PC-9 (cell line): Measurements from ENCODE around the gene PKHD1. TPM values are rescaled to one million over a fixed set of nuclear protein-coding genes. Genes with fewer than 3 reads are reported as not detected.

Experiments used
- BruUV-seq: library from RNA; stranded (reverse); fragments of 400-500 nt; replicated peaks from 2 replicates; lab custom pipeline; 2021; lab: Mats Ljungman, UMichigan
- CTCF ChIA-PET: fragments of 300-600 bp; sonication (Branson Sonifier 250); formaldehyde crosslinking; loops from one replicate; lab custom pipeline; 2022; ENCODE audit warnings: antibody characterized with exemption; lab: Charles Lee
- POLR2A ChIA-PET: fragments of 300-600 bp; sonication (Branson Sonifier 250); formaldehyde crosslinking; loops from one replicate; lab custom pipeline; 2022; ENCODE audit warnings: antibody characterized with exemption; ENCODE audit not compliant: unreplicated experiment; lab: Charles Lee
- DNase-seq, 2 experiments: peaks; one replicate each; pipeline versions ENCODE4 v3.0.0 to v3.0.0-alpha.2; 2015 to 2022; ENCODE audit warnings: mixed read lengths in 1 of 2
- H2AFZ ChIP-seq: fragments of 200-600 bp; sonication (generic); 2 replicates; pipeline ENCODE4 v1.8.1; 2017; ENCODE audit warnings: antibody characterized with exemption
- H3F3A ChIP-seq: fragments of 200-600 bp; sonication (generic); 2 replicates; pipeline ENCODE4 v1.8.1; 2017; ENCODE audit warnings: antibody characterized with exemption, mild to moderate bottlenecking, low read depth; ENCODE audit not compliant: insufficient read depth
- H3K27ac ChIP-seq: fragments of 200-600 bp; sonication (generic); 2 replicates; pipeline ENCODE4 v1.6.1; 2016; ENCODE audit warnings: mixed run types
- H3K27me3 ChIP-seq: fragments of 200-600 bp; sonication (generic); 2 replicates; pipeline ENCODE4 v1.6.1; 2016; ENCODE audit warnings: low read depth, mixed run types; ENCODE audit not compliant: insufficient read depth
- H3K36me3 ChIP-seq: fragments of 200-600 bp; sonication (generic); 2 replicates; pipeline ENCODE4 v1.6.1; 2016; ENCODE audit warnings: low read depth, mixed run types
- H3K4me1 ChIP-seq: fragments of 200-600 bp; sonication (generic); replicated peaks from 2 replicates; pipeline ENCODE4 v1.6.1; 2016; ENCODE audit warnings: mixed run types; ENCODE audit not compliant: insufficient read depth
- H3K4me2 ChIP-seq: fragments of 200-600 bp; sonication (generic); 2 replicates; pipeline ENCODE4 v1.6.1; 2017; ENCODE audit warnings: mixed run types
- H3K4me3 ChIP-seq: fragments of 200-600 bp; sonication (generic); 2 replicates; pipeline ENCODE4 v1.6.1; 2016; ENCODE audit warnings: mixed run types
- H3K79me2 ChIP-seq: fragments of 200-600 bp; sonication (generic); 2 replicates; pipeline ENCODE4 v1.6.1; 2017; ENCODE audit warnings: low read depth, mixed run types
- H3K9me2 ChIP-seq: fragments of 200-600 bp; sonication (generic); 2 replicates; pipeline ENCODE4 v1.8.1; 2017; ENCODE audit warnings: mild to moderate bottlenecking; ENCODE audit not compliant: insufficient read depth
- H3K9me3 ChIP-seq: fragments of 200-600 bp; sonication (generic); 2 replicates; pipeline ENCODE4 v1.8.1; 2016; ENCODE audit warnings: low read depth; ENCODE audit not compliant: insufficient read depth
- H4K20me1 ChIP-seq: fragments of 200-600 bp; sonication (generic); 2 replicates; pipeline ENCODE4 v1.8.1; 2017; ENCODE audit not compliant: insufficient read depth
- CTCF ChIP-seq: fragments of 200-600 bp; sonication (generic); conservative IDR thresholded peaks from 2 replicates; pipeline ENCODE4 v1.6.1; 2017; ENCODE audit warnings: mixed run types, antibody characterized with exemption, mild to moderate bottlenecking, moderate library complexity
- EZH2 ChIP-seq: fragments of 200-600 bp; sonication (generic); IDR thresholded peaks from 2 replicates; pipeline ENCODE4 v1.8.0; 2017; ENCODE audit warnings: antibody characterized with exemption, low read depth
- intact Hi-C: fragments of 100-400 bp; cut with micrococcal nuclease; formaldehyde crosslinking; loops from one replicate; pipeline ENCODE4 v1.10.0; 2022; ENCODE audit not compliant: unreplicated experiment
- total RNA-seq: library from RNA; stranded (reverse); gene quantifications from 2 replicates; pipeline ENCODE4 v1.2.3, GENCODE V29; 2021

The PKHD1 gene
- total RNA-seq, 1 experiment from 2014 or later, result not detected

DNA sequence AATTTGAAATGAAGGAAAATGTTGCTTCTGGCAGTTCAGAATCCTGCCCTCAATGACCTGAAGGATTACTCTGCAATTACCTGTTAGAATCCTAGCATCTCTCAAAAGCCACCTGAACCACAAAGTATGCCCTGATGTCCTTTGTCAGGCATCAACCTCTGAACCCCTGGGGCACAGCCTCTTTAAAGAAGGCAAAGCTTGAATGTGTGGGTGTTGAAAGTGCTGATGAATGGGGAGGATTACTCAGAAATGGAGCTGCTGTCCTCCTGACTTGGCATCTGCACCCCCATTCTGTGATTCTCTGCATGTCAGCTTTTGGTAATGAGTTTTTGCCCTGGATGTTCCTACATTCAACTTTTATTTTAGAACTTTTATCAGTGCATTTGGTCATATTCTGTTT is 179.2 kb downstream of the PKHD1 start:
- no peak for DNase-seq
- no TSS peak for BruUV-seq
- Histone ChIP-seq H4K20me1 (no peaks in the 10 kb centered on the region), H3K4me1 (no peaks in the 10 kb centered on the region), H3K4me2 (no peak overlapping the region), H3F3A (no peaks in the 10 kb centered on the region), H3K27ac (no peak overlapping the region), H3K79me2 (no peaks in the 10 kb centered on the region), H3K4me3 (no peak overlapping the region), H3K9me3 (no peaks in the 10 kb centered on the region), H3K9me2 (no peaks in the 10 kb centered on the region), H3K27me3 (no peaks in the 10 kb centered on the region), H3K36me3 (no peaks in the 10 kb centered on the region), H2AFZ (no peak overlapping the region)
- intact Hi-C loops, result no loop called here
- no peak for TF ChIP-seq EZH2
- no peak for TF ChIP-seq CTCF
- ChIA-PET POLR2A (no interaction called here), CTCF (no interaction called here)

DNA sequence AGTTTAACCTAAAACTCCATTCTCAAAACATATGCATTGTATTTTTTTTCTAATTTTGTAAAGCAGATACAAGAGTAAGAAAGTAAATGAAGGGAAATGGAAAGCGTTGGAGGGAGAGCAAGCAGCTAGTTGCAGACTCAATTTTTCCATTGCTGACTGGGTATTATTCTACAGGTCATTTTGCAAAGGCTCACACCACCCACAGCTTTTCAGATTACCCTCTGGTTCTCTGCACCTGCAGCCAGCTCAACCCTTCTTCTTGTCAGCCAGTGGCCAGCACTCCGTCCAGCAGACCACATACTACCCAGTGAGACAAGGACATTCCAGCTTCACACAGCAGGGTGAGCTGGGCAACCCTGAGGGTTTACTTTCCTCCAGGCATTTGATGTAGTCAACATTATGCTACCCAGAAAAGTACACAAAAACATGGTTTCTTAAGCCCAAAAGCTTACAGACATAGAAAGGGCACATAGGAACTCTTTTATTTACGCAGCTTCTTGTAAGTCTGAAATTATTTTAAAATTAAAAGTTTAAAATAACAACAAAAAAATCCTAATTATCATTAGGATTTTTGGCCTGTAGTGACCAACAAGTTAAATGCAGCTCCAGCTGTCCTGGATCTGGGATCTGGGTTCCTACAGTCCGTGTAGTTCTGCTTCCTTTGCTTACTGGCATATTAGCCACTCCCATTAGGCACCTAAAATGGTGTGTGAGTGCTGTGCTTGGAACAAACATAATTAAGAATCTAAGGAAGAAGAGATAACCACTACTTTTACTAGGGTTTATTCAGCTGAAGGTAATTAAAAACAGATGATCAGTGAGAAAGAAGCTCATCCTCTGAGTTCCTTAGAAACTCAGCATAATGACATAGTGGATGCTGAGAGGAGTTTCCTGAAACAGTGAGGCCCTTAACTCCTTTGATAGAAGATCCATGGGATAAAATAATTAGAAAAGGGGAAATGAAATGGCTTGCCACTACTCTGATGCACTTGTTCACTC is 185.3 kb downstream of the PKHD1 start:
- H3K4me3 ChIP-seq, result no peak overlapping the region
- no peak for TF ChIP-seq EZH2
- TF ChIP-seq CTCF, result no peak
- POLR2A ChIA-PET, result no interaction called here

GRCh38 chr6:51893366-51893765 is 194.0 kb downstream of the PKHD1 start:
- CTCF ChIA-PET, result no interaction called here
- TF ChIP-seq EZH2 (no peak), CTCF (no peak)
- BruUV-seq, result no TSS peak
- Histone ChIP-seq H3K4me3 (no peak overlapping the region), H3K36me3 (no peaks in the 10 kb centered on the region), H3K27me3 (no peaks in the 10 kb centered on the region), H3K27ac (no peak overlapping the region), H3K4me2 (no peak overlapping the region), H2AFZ (no peak overlapping the region), H3K9me2 (no peaks in the 10 kb centered on the region), H3F3A (no peaks in the 10 kb centered on the region), H3K79me2 (no peaks in the 10 kb centered on the region), H4K20me1 (no peaks in the 10 kb centered on the region), H3K4me1 (no peaks in the 10 kb centered on the region), H3K9me3 (no peaks in the 10 kb centered on the region; the same call in 1 of the 2 replicates)
- POLR2A ChIA-PET, result no interaction called here
- no peak for DNase-seq
- intact Hi-C loops, result no loop called here

More for the DNA sequence above, 185.3 kb downstream of the PKHD1 start:
- CTCF ChIA-PET, result no interaction called here
- no peak overlapping the region for H3K4me2 ChIP-seq
- no peak overlapping the region for H2AFZ ChIP-seq
- H3K36me3 ChIP-seq, result no peaks in the 10 kb centered on the region
- intact Hi-C loops, result no loop called here
- no peak overlapping the region for H3K27ac ChIP-seq
- BruUV-seq, result no TSS peak
- H3K4me1 ChIP-seq, result no peaks in the 10 kb centered on the region
- H3K27me3 ChIP-seq, result no peaks in the 10 kb centered on the region
- H3K9me3 ChIP-seq, result no peaks in the 10 kb centered on the region
- H3F3A ChIP-seq, result no peaks in the 10 kb centered on the region
- DNase-seq, result no peak
- H3K79me2 ChIP-seq, result no peaks in the 10 kb centered on the region
- no peaks in the 10 kb centered on the region for H4K20me1 ChIP-seq
- no peaks in the 10 kb centered on the region for H3K9me2 ChIP-seq
